HUES48 (cell line): ENCODE results near the gene ZNF407.

Source experiments
- H3K27ac ChIP-seq: one replicate; pipeline ENCODE4 v1.7.0; 2013; ENCODE audit warnings: low read depth, low read length, inconsistent platforms
- H3K27me3 ChIP-seq: 2 replicates; pipeline ENCODE4 v1.6.1; 2013; ENCODE audit warnings: mild to moderate bottlenecking, low read length; ENCODE audit not compliant: control insufficient read depth, insufficient read depth
- H3K36me3 ChIP-seq: 2 replicates; pipeline ENCODE4 v1.6.1; 2013; ENCODE audit warnings: low read length; ENCODE audit not compliant: control insufficient read depth, insufficient read depth
- H3K4me1 ChIP-seq: 2 replicates; pipeline ENCODE4 v1.6.1; 2013; ENCODE audit warnings: mild to moderate bottlenecking, low read length; ENCODE audit not compliant: control insufficient read depth, insufficient read depth
- H3K4me3 ChIP-seq: 2 replicates; pipeline ENCODE4 v1.5.1; 2013; ENCODE audit warnings: mild to moderate bottlenecking, low read depth, low read length
- H3K9ac ChIP-seq: 2 replicates; pipeline ENCODE4 v1.6.1; 2013; ENCODE audit warnings: mild to moderate bottlenecking, low read depth, low read length, moderate library complexity
- H3K9me3 ChIP-seq: 2 replicates; pipeline ENCODE4 v1.6.1; 2013; ENCODE audit warnings: low read length; ENCODE audit not compliant: control insufficient read depth, insufficient read depth

The ZNF407 gene

DNA sequence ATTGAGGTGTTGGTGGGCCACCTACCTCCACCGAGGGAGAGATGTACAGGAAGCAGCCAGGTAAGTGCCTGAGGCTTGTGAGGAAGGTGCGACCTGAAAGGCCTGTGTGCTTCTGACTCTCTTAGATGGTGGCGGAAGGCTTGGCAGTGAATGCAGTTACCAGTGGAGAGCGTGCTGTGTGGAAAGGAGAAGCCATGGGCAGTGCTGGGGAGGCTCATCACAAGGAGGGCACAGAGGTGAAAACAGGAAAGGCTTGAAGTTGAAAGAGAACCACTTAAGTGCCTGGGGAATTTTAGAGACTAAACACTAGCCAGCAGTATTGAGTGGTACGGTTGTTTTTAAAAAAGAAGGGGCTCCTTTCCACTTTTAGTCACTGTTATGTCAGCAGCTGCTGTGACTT lies 130.9 kb downstream of the ZNF407 start:
- no peak overlapping the region for H3K4me3 ChIP-seq
- H3K9ac ChIP-seq = no peak overlapping the region
- no peaks in the 10 kb centered on the region for H3K4me1 ChIP-seq
- H3K27me3 ChIP-seq = no peaks in the 10 kb centered on the region
- no peaks in the 10 kb centered on the region for H3K9me3 ChIP-seq
- no peak overlapping the region for H3K27ac ChIP-seq
- no peaks in the 10 kb centered on the region for H3K36me3 ChIP-seq

DNA sequence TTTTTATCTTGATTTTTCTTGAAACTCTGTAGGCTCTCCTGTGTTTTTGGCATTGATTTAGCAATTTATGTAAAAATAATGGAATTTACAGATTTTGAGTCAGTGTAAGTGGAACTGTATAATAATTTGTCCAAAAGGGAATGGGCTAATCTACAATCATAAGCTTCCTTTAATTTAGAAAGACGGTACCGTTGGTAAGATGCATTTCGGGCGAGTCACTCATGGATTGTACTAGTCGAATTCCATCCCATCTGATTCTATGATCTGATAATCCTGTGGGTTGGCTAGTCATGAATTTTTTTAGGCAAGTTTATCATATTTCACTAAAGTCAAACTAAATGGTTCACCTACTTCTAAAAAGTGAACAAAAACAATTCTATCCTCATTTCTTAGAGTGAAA lies 133.4 kb downstream of the ZNF407 start:
- Histone ChIP-seq H3K36me3 (no peaks in the 10 kb centered on the region), H3K9me3 (no peaks in the 10 kb centered on the region), H3K4me3 (no peak overlapping the region), H3K9ac (no peak overlapping the region), H3K27ac (no peak overlapping the region), H3K27me3 (no peaks in the 10 kb centered on the region), H3K4me1 (peaks cover 5% of the 10 kb centered on the region; the same call in 1 of the 2 replicates)

DNA sequence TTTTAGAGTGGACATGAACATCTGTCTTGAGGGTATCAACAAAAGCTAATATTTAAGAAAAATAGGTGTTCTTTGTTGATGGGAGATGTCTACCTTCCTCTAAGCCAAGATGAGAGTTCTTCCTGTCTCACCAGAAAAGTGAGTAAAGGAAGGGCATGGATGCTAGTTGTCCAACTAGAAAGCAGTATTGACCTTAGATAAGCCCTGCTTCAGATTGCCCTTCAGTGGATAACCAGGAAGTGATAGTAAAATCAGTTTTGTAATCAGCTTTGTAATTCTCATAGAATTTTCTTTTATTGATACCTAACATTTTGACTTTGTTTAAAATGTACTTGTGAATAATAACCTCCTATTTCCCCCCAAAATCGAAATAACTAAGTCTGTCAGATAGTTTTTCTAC lies 134.7 kb downstream of the ZNF407 start:
- Histone ChIP-seq H3K9me3 (no peaks in the 10 kb centered on the region), H3K27me3 (no peaks in the 10 kb centered on the region), H3K4me3 (no peak overlapping the region), H3K4me1 (peaks cover 17% of the 10 kb centered on the region), H3K27ac (no peak overlapping the region), H3K36me3 (no peaks in the 10 kb centered on the region), H3K9ac (no peak overlapping the region)

DNA sequence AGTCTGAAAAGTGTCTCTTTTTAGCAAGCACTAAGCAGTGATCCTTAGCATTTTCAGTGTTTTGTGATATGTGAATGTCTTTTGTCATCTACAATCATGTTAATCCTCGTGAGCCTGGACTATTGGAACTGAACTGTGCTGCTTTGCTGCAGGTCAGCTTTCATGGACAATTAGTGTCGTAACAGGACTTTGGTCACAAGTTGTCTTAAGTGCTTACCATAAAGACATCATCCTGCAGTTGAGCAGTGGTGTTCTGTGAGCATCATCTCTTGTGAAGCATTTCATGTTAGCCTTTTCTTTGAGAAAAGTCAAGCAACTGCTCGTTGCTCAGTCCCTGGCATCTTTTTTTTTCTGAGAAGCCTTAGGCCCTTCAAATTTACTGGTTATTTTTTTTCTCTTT lies 135.9 kb downstream of the ZNF407 start:
- Histone ChIP-seq H3K4me3 (no peak overlapping the region), H3K9ac (no peak overlapping the region), H3K27me3 (no peaks in the 10 kb centered on the region), H3K36me3 (no peaks in the 10 kb centered on the region), H3K4me1 (peaks cover 17% of the 10 kb centered on the region), H3K9me3 (no peaks in the 10 kb centered on the region), H3K27ac (no peak overlapping the region)

DNA sequence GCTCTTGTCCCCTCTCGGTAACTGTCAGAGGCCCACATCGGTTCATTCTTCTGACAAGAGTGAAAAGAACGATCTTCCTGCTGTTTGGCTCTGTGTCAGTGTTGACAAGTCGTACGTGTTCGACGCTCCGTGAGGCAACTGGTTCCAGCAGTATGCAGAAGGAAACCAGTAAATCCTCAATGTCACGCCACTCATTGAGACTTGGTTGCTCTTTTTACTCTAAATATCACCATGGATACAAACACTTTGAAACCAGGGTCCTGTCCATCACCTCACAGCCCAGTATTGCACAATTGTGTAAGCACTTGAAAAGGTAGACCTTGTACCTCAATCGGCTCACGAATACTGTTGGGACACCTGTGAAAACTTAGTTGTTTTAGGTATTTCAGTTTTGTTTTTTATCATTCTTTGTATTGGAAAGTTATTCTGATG lies 136.4 kb downstream of the ZNF407 start:
- H3K4me3 ChIP-seq = no peak overlapping the region

DNA sequence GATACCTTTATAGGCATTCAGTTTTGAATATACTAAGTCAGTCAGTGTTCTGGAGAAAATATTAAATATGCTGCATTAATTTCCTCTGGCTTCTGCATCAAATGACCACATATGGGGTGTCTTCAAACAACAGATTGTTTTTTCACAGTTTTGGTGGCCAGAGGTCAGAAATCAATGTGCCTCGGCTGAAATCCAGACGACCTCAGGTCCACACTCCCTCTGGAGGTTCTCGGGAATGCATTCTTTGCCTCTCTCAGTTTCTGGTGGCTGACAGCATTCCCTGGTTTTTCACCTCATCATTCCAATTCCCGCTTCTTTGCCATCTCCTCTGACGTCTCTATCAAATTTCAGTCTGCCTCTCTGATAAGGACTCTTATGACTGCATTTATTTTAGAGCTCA lies 142.3 kb downstream of the ZNF407 start:
- Histone ChIP-seq H3K27ac (no peak overlapping the region), H3K4me1 (peaks cover 17% of the 10 kb centered on the region), H3K9ac (no peak overlapping the region), H3K27me3 (no peaks in the 10 kb centered on the region), H3K36me3 (no peaks in the 10 kb centered on the region), H3K4me3 (no peak overlapping the region), H3K9me3 (no peaks in the 10 kb centered on the region)

More for the DNA sequence above, 136.4 kb downstream of the ZNF407 start:
- Histone ChIP-seq H3K4me1 (peaks cover 17% of the 10 kb centered on the region), H3K9ac (no peak overlapping the region), H3K36me3 (no peaks in the 10 kb centered on the region), H3K9me3 (no peaks in the 10 kb centered on the region), H3K27me3 (no peaks in the 10 kb centered on the region), H3K27ac (no peak overlapping the region)

DNA sequence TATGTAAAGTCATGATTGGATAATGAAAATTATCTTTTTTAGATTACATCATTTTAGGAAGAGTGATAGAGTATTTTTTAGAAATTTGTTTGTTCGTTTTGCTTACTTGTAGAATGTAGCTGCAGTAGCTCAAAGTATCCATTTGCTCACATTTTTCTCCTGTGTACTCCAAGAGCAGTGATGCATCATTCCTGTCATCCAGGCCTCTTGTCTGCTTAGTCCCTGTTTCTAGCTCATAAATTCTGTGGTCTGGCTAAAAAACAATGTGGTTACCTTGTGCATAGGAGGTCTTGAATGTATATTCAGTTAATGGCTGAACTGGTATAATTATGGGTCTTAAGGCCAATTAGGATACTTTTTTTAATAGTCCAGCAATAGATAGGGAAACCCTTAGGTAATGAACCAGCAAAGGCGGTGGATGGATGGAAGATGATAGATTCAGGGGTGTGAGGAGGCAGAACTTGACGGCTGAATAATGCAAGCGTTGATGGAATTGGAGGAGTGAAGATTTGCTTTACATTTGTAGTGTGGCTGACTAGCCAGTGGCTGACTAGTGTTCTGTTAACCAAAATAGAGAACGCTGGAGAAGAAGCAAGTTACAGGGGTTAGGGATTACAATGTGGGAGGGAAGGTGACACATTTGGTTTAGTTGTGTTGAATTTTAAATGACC lies 145.0 kb downstream of the ZNF407 start:
- Histone ChIP-seq H3K36me3 (no peaks in the 10 kb centered on the region), H3K27ac (no peak overlapping the region), H3K9ac (no peak overlapping the region), H3K4me3 (no peak overlapping the region), H3K27me3 (no peaks in the 10 kb centered on the region), H3K4me1 (no peaks in the 10 kb centered on the region), H3K9me3 (no peaks in the 10 kb centered on the region)

DNA sequence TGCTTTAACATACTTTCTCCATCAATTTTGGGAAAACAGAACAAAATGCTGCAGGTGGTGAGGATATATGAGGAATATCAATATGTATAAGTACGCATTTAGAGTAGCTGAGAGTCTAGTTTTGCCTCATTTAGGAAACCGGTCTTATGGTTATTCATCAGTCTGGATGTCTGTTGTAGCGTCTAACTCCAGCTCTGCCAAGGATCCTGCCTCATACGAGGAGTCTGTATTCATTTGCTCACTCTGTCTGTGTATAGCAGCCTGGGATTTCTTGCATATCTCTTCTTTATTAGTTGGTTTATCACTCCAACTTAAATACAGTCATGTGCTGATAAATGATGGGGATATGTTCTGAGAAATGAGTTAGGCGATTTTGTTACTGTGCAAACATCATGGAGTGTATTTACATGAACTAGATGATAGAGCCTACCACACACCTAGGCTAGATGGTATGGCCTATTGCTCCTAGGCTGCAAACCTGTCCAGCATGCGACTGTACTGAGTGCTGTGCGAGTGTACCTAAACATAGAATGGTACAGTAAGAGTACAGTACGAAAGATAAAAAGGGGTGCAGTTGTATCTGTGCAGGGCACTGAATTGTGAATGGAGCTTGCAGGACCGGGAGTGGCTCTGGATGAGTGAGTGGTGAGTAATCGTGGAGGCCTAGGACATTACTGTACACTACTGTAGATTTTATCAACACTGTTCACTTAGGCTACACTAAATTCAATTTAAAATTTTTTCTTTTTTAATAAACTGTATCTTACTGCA lies 148.1 kb downstream of the ZNF407 start:
- no peaks in the 10 kb centered on the region for H3K36me3 ChIP-seq
- no peak overlapping the region for H3K4me3 ChIP-seq
- H3K27ac ChIP-seq = no peak overlapping the region
- no peaks in the 10 kb centered on the region for H3K9me3 ChIP-seq
- 0 out of 2 replicates have a peak, but pooled peaks cover 4% of the 10 kb centered on the region for H3K4me1 ChIP-seq
- H3K9ac ChIP-seq = no peak overlapping the region
- H3K27me3 ChIP-seq = no peaks in the 10 kb centered on the region

DNA sequence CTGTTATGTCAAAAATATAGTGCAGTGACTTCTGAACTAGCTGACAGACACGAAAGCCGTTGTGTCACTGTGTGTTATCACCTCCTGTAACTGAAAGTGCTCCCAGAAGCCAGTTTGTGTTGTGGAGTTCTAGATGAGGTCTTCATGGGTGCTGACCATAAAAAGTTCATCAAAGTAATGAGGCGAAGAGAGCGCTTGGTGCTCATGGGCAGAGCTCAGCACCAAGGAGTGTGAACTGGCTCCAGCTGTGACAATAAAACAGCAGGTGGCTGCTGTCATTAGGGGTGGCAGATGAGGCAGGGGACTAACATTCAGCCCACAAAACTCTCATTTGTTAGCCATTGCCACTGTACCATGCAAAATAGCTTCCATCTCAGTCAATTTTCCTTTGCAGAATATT lies 151.1 kb downstream of the ZNF407 start:
- Histone ChIP-seq H3K27me3 (no peaks in the 10 kb centered on the region), H3K9me3 (no peaks in the 10 kb centered on the region), H3K9ac (no peak overlapping the region), H3K27ac (no peak overlapping the region), H3K4me3 (no peak overlapping the region), H3K36me3 (no peaks in the 10 kb centered on the region), H3K4me1 (0 out of 2 replicates have a peak, but pooled peaks cover 4% of the 10 kb centered on the region)

DNA sequence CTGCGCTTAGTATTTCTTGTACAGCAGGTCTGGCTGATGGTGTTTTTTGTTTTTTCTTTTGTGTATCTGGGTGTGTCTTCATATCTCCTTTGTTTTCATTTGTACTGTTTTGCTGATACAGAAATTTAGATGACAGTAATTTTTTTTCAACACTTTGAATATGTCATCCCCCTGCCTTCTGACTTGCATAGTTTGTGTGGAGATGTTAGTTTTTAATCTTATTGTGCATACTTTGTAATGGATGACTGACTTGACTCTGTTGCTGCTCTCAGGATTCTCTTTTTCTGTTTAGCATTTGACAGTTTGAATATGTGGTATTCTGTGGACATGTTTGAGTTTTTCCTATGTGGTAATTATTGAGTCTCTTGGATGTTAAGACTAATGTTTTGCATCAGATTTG lies 161.3 kb downstream of the ZNF407 start:
- Histone ChIP-seq H3K9me3 (no peaks in the 10 kb centered on the region), H3K4me1 (0 out of 2 replicates have a peak, but pooled peaks cover 6% of the 10 kb centered on the region), H3K27me3 (no peaks in the 10 kb centered on the region), H3K4me3 (no peak overlapping the region), H3K27ac (no peak overlapping the region), H3K9ac (no peak overlapping the region), H3K36me3 (no peaks in the 10 kb centered on the region)

DNA sequence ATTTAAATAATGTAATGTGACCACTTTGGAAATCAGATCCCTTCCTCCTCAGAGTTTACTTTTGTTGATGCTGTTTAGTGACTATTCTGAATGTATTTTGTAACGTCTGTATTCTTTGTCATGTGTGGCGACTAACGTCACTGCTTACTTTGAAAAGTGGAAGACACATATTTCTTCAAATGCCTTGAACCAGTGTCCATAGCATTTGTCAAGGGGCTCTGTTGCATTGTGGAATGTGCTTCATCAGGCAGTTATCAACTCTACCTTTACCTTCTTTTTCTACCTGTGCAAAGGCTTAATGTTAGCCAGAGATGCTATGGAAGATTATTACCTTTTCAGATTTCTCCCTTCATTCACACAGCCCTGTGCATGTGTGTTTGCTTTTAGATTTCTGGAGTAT lies 162.4 kb downstream of the ZNF407 start:
- Histone ChIP-seq H3K4me1 (0 out of 2 replicates have a peak, but pooled peaks cover 6% of the 10 kb centered on the region), H3K9me3 (no peaks in the 10 kb centered on the region), H3K9ac (no peak overlapping the region), H3K36me3 (no peaks in the 10 kb centered on the region), H3K27me3 (no peaks in the 10 kb centered on the region), H3K27ac (no peak overlapping the region), H3K4me3 (no peak overlapping the region)
